B cell (primary cell): Measurements from ENCODE around the gene CPED1. TPM values are rescaled to one million over a fixed set of nuclear protein-coding genes. Genes with fewer than 3 reads are reported as not detected.

Source experiments
- ATAC-seq: fragments of 200-7000 bp; cut with Tn5 transposase; one replicate; pipeline ENCODE4 v1.10.0; 2021; ENCODE audit warnings: low read depth, mild to moderate bottlenecking, moderate number of reproducible peaks, moderate library complexity
- CTCF ChIA-PET: fragments of 350-600 bp; sonication (Branson Sonifier 250); formaldehyde crosslinking; loops from one replicate; lab custom pipeline; 2021; ENCODE audit warnings: antibody characterized with exemption, inconsistent platforms; lab: Charles Lee
- POLR2A ChIA-PET: fragments of 350-600 bp; sonication (Branson Sonifier 250); formaldehyde crosslinking; loops from one replicate; lab custom pipeline; 2021; ENCODE audit warnings: antibody characterized with exemption; lab: Charles Lee
- DNase-seq: peaks from one replicate; pipeline ENCODE4 v3.0.0; 2013
- H2AFZ ChIP-seq: 2 replicates; pipeline ENCODE4 v1.6.1; 2012; ENCODE audit warnings: mild to moderate bottlenecking, low read depth, low read length; ENCODE audit not compliant: insufficient read depth, poor library complexity, severe bottlenecking
- H3K27ac ChIP-seq, 2 donors: 1 replicate in 1 of 2; 2 replicates in 1 of 2; pipeline ENCODE4 v1.5.1; 2012 to 2013; ENCODE audit warnings: low read length in 2 of 2, mild to moderate bottlenecking in 2 of 2, moderate library complexity in 1 of 2
- H3K27me3 ChIP-seq, 4 experiments: fragments of 200-600 bp in 1 of 4; sonication (generic) in 1 of 4; replicated peaks in 1 of 4; 1 replicate in 2 of 4; 2 replicates in 2 of 4; pipeline versions ENCODE4 v1.6.1 to v1.7.0; 2013 to 2016; ENCODE audit warnings: low read length in 3 of 4, mild to moderate bottlenecking in 2 of 4, mixed read lengths in 1 of 4, moderate library complexity in 1 of 4; ENCODE audit not compliant: insufficient read depth in 4 of 4, control insufficient read depth in 3 of 4; ENCODE audit errors: control extremely low read depth in 1 of 4
- H3K36me3 ChIP-seq, 2 experiments: replicated peaks in 1 of 2; 1 replicate in 1 of 2; 2 replicates in 1 of 2; pipeline versions ENCODE4 v1.6.1 to v1.7.1; 2013; ENCODE audit warnings: low read length in 1 of 2; ENCODE audit not compliant: insufficient read depth in 2 of 2, control insufficient read depth in 1 of 2; ENCODE audit errors: control extremely low read depth in 1 of 2, extremely low read depth in 1 of 2
- H3K4me1 ChIP-seq, 2 donors: fragments of 200-600 bp in 1 of 2; sonication (generic) in 1 of 2; 1 replicate in 1 of 2; 2 replicates in 1 of 2; pipeline versions ENCODE4 v1.5.1 to v1.6.1; 2013 to 2017; ENCODE audit warnings: low read length in 2 of 2; ENCODE audit not compliant: control insufficient read depth in 2 of 2, insufficient read depth in 2 of 2
- H3K4me2 ChIP-seq: replicated peaks from 2 replicates; pipeline ENCODE3; 2012; ENCODE audit warnings: mild to moderate bottlenecking, low read depth, low read length; ENCODE audit not compliant: poor library complexity, severe bottlenecking
- H3K4me3 ChIP-seq, 5 experiments: fragments of 200-600 bp in 1 of 5; sonication (generic) in 1 of 5; 1 replicate in 3 of 5; 2 replicates in 2 of 5; pipeline versions ENCODE4 v1.5.1 to v1.7.0; 2011 to 2016; ENCODE audit warnings: low read length in 4 of 5, mild to moderate bottlenecking in 4 of 5, low read depth in 2 of 5, control low read depth in 1 of 5, moderate library complexity in 1 of 5; ENCODE audit not compliant: insufficient read depth in 1 of 5; ENCODE audit errors: control extremely low read depth in 1 of 5, extremely low read depth in 1 of 5
- H3K79me2 ChIP-seq: fragments of 200-600 bp; sonication (generic); one replicate; pipeline ENCODE4 v1.6.0; 2016; ENCODE audit warnings: low read length; ENCODE audit not compliant: control insufficient read depth, insufficient read depth
- H3K9ac ChIP-seq: fragments of 200-600 bp; sonication (generic); 2 replicates; pipeline ENCODE4 v1.6.1; 2017; ENCODE audit warnings: mild to moderate bottlenecking, low read length, moderate library complexity
- H3K9me3 ChIP-seq, 3 donors: one replicate each; pipeline versions ENCODE4 v1.6.1 to v1.7.1; 2013; ENCODE audit warnings: low read length in 2 of 3; ENCODE audit not compliant: control insufficient read depth in 2 of 3, insufficient read depth in 1 of 3; ENCODE audit errors: control extremely low read depth in 1 of 3
- H4K20me1 ChIP-seq: 2 replicates; pipeline ENCODE4 v1.6.0; 2012; ENCODE audit warnings: mild to moderate bottlenecking, low read length; ENCODE audit not compliant: insufficient read depth, control insufficient read depth, poor library complexity, severe bottlenecking
- H3K27ac Mint-ChIP-seq: one replicate; pipeline ENCODE4 v1.8.0; 2021; ENCODE audit warnings: mixed read lengths
- H3K27me3 Mint-ChIP-seq: one replicate; pipeline ENCODE4 v1.8.0; 2021; ENCODE audit warnings: mixed read lengths
- H3K4me1 Mint-ChIP-seq: one replicate; pipeline ENCODE4 v1.8.0; 2021; ENCODE audit warnings: mixed read lengths
- H3K4me3 Mint-ChIP-seq: one replicate; pipeline ENCODE4 v1.8.0; 2021; ENCODE audit warnings: mixed read lengths
- H3K9me3 Mint-ChIP-seq: one replicate; pipeline ENCODE4 v1.8.0; 2022; ENCODE audit warnings: mixed read lengths; ENCODE audit not compliant: insufficient read depth
- CTCF ChIP-seq: fragments of 200-600 bp; IDR thresholded peaks from one replicate; pipeline ENCODE4 v1.8.0; 2022; ENCODE audit warnings: antibody characterized with exemption, mild to moderate bottlenecking
- EZH2 ChIP-seq: IDR thresholded peaks from 2 replicates; pipeline ENCODE4 v1.6.1; 2012; ENCODE audit warnings: borderline replicate concordance, low read depth, mild to moderate bottlenecking, moderate library complexity, low read length; ENCODE audit not compliant: insufficient read depth, poor library complexity, severe bottlenecking
- WGBS: methylation state at CpG from one replicate; pipeline ENCODE4 v1.1.5; 2013; ENCODE audit warnings: missing lambda C conversion rate; ENCODE audit not compliant: insufficient coverage; 5-methylcytosine and 5-hydroxymethylcytosine counted together
- intact Hi-C: fragments of 100-400 bp; cut with micrococcal nuclease; formaldehyde crosslinking; loops from one replicate; pipeline ENCODE4 v1.10.0; 2022
- polyA plus RNA-seq: library from polyadenylated mRNA; depleted of rRNA; stranded (reverse); fragments of >200 nt; gene quantifications from 2 replicates; pipeline ENCODE4 v1.2.3, GENCODE V29; 2012
- total RNA-seq, 2 donors: library from RNA; stranded (reverse); fragments of 120-200 nt in 1 of 2; gene quantifications; 1 replicate in 1 of 2; 2 replicates in 1 of 2; pipeline versions ENCODE4 v1.2.3 to v1.2.4, GENCODE V29; 2013 to 2022

Gene CPED1
- total and polyA plus RNA-seq, 2 donors (not counting 1 experiment from before 2014, with no cell fraction given), result 0.44 to 3.8 TPM

DNA sequence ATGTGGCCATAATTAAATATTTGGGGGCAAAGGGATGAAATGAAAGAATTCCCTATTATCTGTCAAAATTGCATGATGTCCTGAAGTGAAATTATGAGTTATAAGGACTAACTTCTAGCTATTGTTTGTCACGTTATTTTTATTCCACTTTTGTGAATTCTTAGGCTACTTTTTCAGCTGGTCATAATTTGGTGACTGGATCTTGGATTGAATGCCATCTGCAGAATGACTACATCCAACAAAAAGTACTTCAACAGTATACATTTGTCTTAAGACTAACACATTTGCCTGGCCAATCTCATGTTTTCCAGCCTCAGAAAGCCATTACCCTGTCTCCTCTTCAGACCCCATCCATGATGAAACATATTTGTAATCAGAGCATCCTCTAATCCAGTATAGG is 292.1 kb downstream of the CPED1 start:
- 100% methylated on average over 1 of the region's 1 CpG for WGBS
- Histone ChIP-seq H2AFZ (no peak overlapping the region), H3K4me3 (no peak overlapping the region), H3K27ac (no peak overlapping the region), H3K9me3 (peaks cover 0 to 18% (median 17%) of the 10 kb centered on the region in 3 donors), H4K20me1 (no peaks in the 10 kb centered on the region), H3K9ac (no peak overlapping the region), H3K36me3 (no peaks in the 10 kb centered on the region), H3K79me2 (peaks cover 4% of the 10 kb centered on the region), H3K27me3 (no peaks in the 10 kb centered on the region), H3K4me1 (peaks cover 0 to 5% of the 10 kb centered on the region in 2 donors), H3K4me2 (no peak overlapping the region)
- Mint-ChIP-seq H3K27me3 (no peaks in the 10 kb centered on the region), H3K9me3 (peaks cover 13% of the 10 kb centered on the region), H3K4me1 (peaks cover 38% of the 10 kb centered on the region), H3K27ac (no peak overlapping the region), H3K4me3 (no peak overlapping the region)
- POLR2A ChIA-PET, result no interaction called here
- intact Hi-C loops, result loop anchor here (2.0 kb wide), 1 partner anchor 14 kb away; no protein-coding TSS in a partner anchor
- TF ChIP-seq EZH2 (no peak), CTCF (no peak)
- CTCF ChIA-PET, result no interaction called here
- ATAC-seq, result no peak
- DNase-seq, result no peak

DNA sequence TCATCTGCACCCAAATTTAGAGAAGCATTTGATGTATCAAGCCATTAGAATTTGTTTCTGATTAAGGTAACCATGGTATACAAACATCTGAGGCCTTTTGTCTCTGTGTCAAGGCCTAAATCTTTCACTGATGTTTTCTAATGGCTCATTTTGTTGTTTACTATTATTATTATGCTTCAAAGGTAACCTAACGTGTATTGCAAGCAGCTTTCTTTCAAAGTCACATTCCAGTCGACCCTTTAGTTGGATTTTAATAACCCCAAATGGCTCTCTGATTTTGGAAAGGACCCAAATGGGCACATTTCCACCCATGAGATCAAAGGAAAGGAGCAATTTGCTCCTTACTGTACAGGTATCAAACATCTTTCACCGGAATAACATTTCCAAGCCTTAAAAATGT is 293.6 kb downstream of the CPED1 start:
- H3K9ac ChIP-seq, result no peak overlapping the region
- Mint-ChIP-seq H3K4me1 (peaks cover 41% of the 10 kb centered on the region), H3K4me3 (no peak overlapping the region), H3K27me3 (no peaks in the 10 kb centered on the region), H3K9me3 (peaks cover 16% of the 10 kb centered on the region), H3K27ac (no peak overlapping the region)
- no peak overlapping the region for H3K4me3 ChIP-seq
- H3K4me1 ChIP-seq, result peaks cover 5 to 8% of the 10 kb centered on the region in 2 donors
- TF ChIP-seq CTCF (no peak), EZH2 (no peak)
- intact Hi-C loops, result no loop called here
- H3K27me3 ChIP-seq, result no peaks in the 10 kb centered on the region
- H2AFZ ChIP-seq, result no peak overlapping the region
- POLR2A ChIA-PET, result no interaction called here
- H4K20me1 ChIP-seq, result no peaks in the 10 kb centered on the region
- CTCF ChIA-PET, result no interaction called here
- H3K79me2 ChIP-seq, result peaks cover 4% of the 10 kb centered on the region
- H3K27ac ChIP-seq, result no peak overlapping the region
- DNase-seq (no peak), ATAC-seq (no peak)
- WGBS, result 100% methylated on average over 1 of the region's 3 CpGs
- no peaks in the 10 kb centered on the region for H3K36me3 ChIP-seq
- H3K4me2 ChIP-seq, result no peak overlapping the region
- H3K9me3 ChIP-seq, result peaks cover 0 to 31% (median 21%) of the 10 kb centered on the region in 3 donors
